ENCODE data around the gene ADH1B.

ADH1B gene

DNA sequence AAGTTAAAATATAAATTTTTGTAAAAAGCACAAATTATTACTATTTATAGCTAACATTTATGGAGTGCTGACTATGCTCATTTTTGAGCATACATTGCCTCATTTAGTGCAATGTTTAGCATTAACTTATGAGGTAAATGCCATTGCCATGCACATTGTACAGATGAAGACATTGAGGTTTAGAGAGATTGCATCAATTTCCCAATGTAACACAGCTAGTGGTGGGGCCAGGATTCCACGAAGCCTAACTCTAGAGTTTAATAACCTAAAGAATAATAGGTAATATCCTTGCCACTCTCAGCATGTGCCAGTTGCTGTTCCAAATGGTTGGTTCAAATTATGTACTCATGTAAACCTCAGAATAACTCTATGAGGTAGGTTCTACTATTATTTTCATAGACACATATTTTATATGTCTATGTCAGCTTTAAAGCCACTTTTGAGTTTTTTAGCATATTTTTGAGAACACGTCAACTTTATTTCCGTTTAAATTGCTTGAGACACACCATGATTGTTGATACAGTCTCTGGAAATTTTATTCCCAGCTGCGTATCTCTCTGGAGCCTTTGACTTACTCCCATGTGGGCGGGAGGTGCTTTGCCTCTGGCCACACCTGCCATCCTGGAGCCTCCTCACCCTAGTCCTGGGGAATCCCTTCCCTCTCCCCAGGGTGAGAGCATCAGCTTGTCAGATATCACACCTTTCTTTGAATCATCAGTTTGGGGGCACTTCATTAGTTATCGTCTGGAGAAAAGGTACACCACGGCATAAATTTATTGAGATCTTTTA, 19.6 kb downstream of the ADH1B start:
- DNase-seq (ENCODE audit: low read depth): no peak
- H3K4me3 ChIP-seq (ENCODE audit: low read depth, low read length): no peak overlapping the region
- TF ChIP-seq, protein P1, sequence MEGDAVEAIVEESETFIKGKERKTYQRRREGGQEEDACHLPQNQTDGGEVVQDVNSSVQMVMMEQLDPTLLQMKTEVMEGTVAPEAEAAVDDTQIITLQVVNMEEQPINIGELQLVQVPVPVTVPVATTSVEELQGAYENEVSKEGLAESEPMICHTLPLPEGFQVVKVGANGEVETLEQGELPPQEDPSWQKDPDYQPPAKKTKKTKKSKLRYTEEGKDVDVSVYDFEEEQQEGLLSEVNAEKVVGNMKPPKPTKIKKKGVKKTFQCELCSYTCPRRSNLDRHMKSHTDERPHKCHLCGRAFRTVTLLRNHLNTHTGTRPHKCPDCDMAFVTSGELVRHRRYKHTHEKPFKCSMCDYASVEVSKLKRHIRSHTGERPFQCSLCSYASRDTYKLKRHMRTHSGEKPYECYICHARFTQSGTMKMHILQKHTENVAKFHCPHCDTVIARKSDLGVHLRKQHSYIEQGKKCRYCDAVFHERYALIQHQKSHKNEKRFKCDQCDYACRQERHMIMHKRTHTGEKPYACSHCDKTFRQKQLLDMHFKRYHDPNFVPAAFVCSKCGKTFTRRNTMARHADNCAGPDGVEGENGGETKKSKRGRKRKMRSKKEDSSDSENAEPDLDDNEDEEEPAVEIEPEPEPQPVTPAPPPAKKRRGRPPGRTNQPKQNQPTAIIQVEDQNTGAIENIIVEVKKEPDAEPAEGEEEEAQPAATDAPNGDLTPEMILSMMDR (IDR thresholded peaks at IDR 0.05; ENCODE audit: low read depth, low read length, missing control alignments): no peak

DNA sequence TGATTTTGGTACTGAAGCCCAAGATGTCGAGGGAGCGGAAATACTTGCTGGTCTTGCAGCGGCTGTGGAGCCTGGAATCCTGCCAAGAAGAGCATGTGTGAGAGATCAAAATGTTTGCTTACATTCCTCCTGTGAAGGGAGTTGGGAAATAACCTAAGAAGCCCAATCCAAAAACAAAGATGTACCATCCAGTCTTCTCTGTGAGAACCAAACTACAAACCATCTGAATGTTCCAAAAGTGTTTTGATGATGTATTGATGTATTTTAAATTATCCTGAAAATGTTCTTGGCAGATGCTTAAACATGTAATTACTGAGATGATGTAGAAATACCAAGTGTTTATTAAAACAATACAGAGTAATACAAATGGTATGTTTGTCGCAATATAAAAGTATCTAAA, 20.3 kb downstream of the ADH1B start:
- H3K4me3 ChIP-seq (ENCODE audit: low read depth, low read length): no peak overlapping the region
- TF ChIP-seq, protein P1 (IDR thresholded peaks at IDR 0.05; ENCODE audit: low read depth, low read length, missing control alignments): no peak
- no peak for DNase-seq (ENCODE audit: low read depth)

DNA sequence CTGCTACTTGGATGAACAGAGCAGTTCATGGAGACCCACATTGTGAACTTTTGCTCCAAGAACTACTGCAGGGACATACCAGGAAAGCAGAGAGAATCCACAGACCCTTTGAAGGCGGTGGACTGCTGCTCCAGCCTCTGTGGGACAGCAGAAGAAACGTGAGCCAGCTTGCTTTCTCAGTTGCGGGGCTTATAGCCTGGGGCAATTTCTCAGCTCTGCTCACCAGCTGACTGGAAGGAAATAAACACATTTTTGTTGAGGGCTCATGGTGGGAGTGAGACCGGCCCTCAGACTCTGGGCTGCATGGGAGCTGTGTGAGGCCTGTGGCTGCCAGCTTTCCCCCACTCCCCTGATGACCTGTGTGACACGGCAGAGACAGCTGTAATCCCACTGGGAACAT, 27.8 kb downstream of the ADH1B start:
- TF ChIP-seq, protein P1 (IDR thresholded peaks at IDR 0.05; ENCODE audit: low read depth, low read length, missing control alignments): no peak
- no peak for DNase-seq (ENCODE audit: low read depth)
- H3K4me3 ChIP-seq (ENCODE audit: low read depth, low read length): no peak overlapping the region

DNA sequence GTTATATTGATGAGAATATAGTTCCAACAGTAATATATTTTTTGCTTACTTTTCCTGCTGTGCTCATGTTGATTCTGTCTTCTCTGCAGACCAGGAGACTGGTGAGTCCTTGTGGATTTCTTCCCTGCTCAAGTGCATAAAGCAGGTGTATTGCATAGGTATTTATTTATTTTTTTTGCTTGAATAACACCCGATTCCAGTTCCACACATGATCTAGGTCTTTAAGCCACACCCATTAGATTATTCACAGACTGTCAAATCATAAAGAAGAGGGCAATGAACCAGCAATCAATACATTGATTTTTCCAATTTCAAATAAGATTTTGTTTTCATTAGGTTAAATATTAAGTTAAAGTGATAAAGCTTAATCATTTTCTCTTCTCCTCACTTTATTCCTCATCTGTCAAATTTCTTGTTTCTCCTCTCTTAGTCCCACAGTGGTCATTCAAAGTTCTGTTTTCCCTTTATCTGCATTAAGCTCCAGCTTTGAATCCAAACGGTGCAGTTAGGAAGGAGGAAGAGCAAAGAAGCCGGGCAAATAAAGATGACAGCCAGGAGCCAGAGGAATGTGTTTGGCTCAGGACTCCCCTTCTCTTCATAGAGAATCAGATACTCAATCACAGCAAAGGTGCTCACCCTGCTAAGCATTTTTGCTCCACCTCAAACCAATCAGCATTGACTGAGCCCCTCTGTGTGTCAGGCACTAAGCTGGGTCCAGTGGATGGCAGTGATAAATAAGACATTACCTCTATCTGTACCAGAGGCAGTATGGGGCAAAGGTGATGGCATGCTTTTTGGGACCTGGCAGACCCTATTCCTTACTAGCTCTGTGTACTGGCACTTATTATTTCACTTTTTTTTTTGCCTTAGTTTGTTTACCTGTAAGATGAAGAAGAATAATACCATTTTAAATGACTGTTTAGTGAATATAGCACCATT, 30.1 kb downstream of the ADH1B start, which contains the start of gene ADH1A:
ADH1A (minus strand) TSS at position 138 of the 939 bp plus-strand sequence; CDS start at position 67, 71 bp downstream.
- no peak within 1 kb of the TSS for H3K4me3 ChIP-seq (ENCODE audit: low read depth, low read length)
- DNase-seq (ENCODE audit: low read depth): no peak
- TF ChIP-seq, protein P1 (IDR thresholded peaks at IDR 0.05; ENCODE audit: low read depth, low read length, missing control alignments): no peak

DNA sequence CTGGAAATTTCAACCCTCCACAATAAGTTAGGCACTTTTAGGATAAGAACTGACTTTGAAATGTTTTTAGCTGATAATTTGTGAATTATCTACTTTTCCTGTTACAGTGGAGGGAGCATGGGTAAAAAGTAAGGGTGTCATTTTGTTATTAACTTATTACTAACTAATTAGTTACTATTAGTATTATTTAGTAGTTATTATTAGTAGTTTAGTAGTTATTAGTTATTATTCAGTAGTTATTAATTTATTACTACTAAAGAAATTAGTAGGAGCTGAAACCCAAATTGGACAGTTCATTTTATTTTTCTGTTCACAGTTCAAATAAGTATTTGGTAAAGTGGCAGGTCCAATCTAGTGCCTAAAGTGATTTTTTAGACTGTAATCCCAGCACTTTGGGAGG, 35.8 kb downstream of the ADH1B start:
- no peak for DNase-seq (ENCODE audit: low read depth)
- TF ChIP-seq, protein P1 (IDR thresholded peaks at IDR 0.05; ENCODE audit: low read depth, low read length, missing control alignments): no peak
- H3K4me3 ChIP-seq (ENCODE audit: low read depth, low read length): no peak overlapping the region

DNA sequence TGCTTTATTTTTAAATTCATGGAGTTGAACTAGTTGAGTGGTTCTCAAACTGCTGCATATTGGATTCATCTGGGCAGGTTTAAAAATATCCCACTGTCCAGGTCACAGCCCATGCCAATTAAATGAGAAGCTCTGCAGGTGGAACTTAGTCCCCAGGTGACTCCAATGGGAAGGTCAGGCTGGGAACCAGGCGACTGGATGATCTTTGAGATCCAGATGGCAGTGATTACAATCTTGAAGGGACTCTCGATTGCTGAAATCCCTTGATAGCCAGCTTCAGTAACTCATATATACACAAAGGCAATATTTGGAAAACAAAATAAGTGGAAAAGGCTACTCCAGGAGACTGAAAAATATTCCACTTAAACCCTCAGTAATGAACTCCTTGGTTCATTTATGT, 38.5 kb downstream of the ADH1B start:
- TF ChIP-seq, protein P1 (IDR thresholded peaks at IDR 0.05; ENCODE audit: low read depth, low read length, missing control alignments): no peak
- no peak overlapping the region for H3K4me3 ChIP-seq (ENCODE audit: low read depth, low read length)
- no peak for DNase-seq (ENCODE audit: low read depth)

All from GM12864 (cell line).